H9 (cell line): ENCODE data around the gene PRKCZ. TPM values are rescaled to one million over a fixed set of nuclear protein-coding genes. Genes with fewer than 3 reads are reported as not detected.

Experiments used
- DNase-seq: peaks from one replicate; pipeline ENCODE4 v3.0.0-alpha.2; 2017
- H2AFZ ChIP-seq: one replicate; pipeline ENCODE4 v1.6.1; 2013; ENCODE audit warnings: mild to moderate bottlenecking, low read length, control low read depth, moderate library complexity
- H2AK5ac ChIP-seq: 2 replicates; pipeline ENCODE4 v1.6.1; 2013; ENCODE audit warnings: low read length, control low read depth, mixed read lengths; ENCODE audit not compliant: insufficient read length
- H2BK120ac ChIP-seq: one replicate; pipeline ENCODE4 v1.6.1; 2013; ENCODE audit warnings: low read depth, mild to moderate bottlenecking, low read length, control low read depth, inconsistent platforms; ENCODE audit not compliant: poor library complexity, severe bottlenecking
- H2BK12ac ChIP-seq: 2 replicates; pipeline ENCODE4 v1.6.1; 2013; ENCODE audit warnings: low read length, control low read depth, mixed read lengths, low read depth; ENCODE audit not compliant: insufficient read length
- H2BK15ac ChIP-seq: 2 replicates; pipeline ENCODE4 v1.6.1; 2013; ENCODE audit warnings: low read depth, low read length, control low read depth
- H2BK20ac ChIP-seq: one replicate; pipeline ENCODE4 v1.6.1; 2013; ENCODE audit warnings: low read depth, mild to moderate bottlenecking, low read length, control low read depth, inconsistent platforms; ENCODE audit not compliant: poor library complexity, severe bottlenecking
- H2BK5ac ChIP-seq: 2 replicates; pipeline ENCODE4 v1.6.1; 2013; ENCODE audit warnings: low read length, control low read depth, mixed read lengths; ENCODE audit not compliant: insufficient read length
- H3K14ac ChIP-seq: 2 replicates; pipeline ENCODE4 v1.6.1; 2013; ENCODE audit warnings: low read length, control low read depth; ENCODE audit not compliant: insufficient read depth
- H3K18ac ChIP-seq: 2 replicates; pipeline ENCODE4 v1.6.1; 2013; ENCODE audit warnings: low read depth, mild to moderate bottlenecking, mixed read lengths, low read length, control low read depth; ENCODE audit not compliant: insufficient read length
- H3K23ac ChIP-seq: 2 replicates; pipeline ENCODE4 v1.6.1; 2013; ENCODE audit warnings: low read length, control low read depth, mixed read lengths, low read depth; ENCODE audit not compliant: insufficient read length
- H3K23me2 ChIP-seq: 2 replicates; pipeline ENCODE4 v1.6.1; 2013; ENCODE audit warnings: low read depth, mild to moderate bottlenecking, mixed read lengths, low read length, control low read depth; ENCODE audit not compliant: insufficient read length, poor library complexity, severe bottlenecking
- H3K27ac ChIP-seq: 2 replicates; pipeline ENCODE4 v1.5.1; 2013; ENCODE audit warnings: low read length, control low read depth, mixed read lengths, low read depth; ENCODE audit not compliant: insufficient read length
- H3K27me3 ChIP-seq: 2 replicates; pipeline ENCODE4 v1.6.1; 2013; ENCODE audit warnings: low read length, control low read depth, inconsistent platforms; ENCODE audit not compliant: insufficient read depth
- H3K4ac ChIP-seq: 2 replicates; pipeline ENCODE4 v1.6.1; 2013; ENCODE audit warnings: low read depth, mild to moderate bottlenecking, control low read depth, inconsistent platforms, low read length, moderate library complexity
- H3K4me1 ChIP-seq: 2 replicates; pipeline ENCODE4 v1.6.1; 2013; ENCODE audit warnings: low read length, control low read depth, inconsistent platforms; ENCODE audit not compliant: insufficient read depth
- H3K4me2 ChIP-seq: 2 replicates; pipeline ENCODE4 v1.6.1; 2013; ENCODE audit warnings: low read length, control low read depth, mixed read lengths; ENCODE audit not compliant: insufficient read length, insufficient read depth
- H3K56ac ChIP-seq: 2 replicates; pipeline ENCODE4 v1.6.1; 2013; ENCODE audit warnings: low read depth, mild to moderate bottlenecking, mixed read lengths, low read length, control low read depth; ENCODE audit not compliant: insufficient read length
- H3K79me1 ChIP-seq: 2 replicates; pipeline ENCODE4 v1.6.1; 2013; ENCODE audit warnings: low read depth, mild to moderate bottlenecking, moderate library complexity, low read length, control low read depth, inconsistent platforms; ENCODE audit not compliant: insufficient read depth, poor library complexity, severe bottlenecking
- H3K79me2 ChIP-seq: 2 replicates; pipeline ENCODE4 v1.6.1; 2013; ENCODE audit warnings: low read length, control low read depth, inconsistent platforms; ENCODE audit not compliant: insufficient read depth
- H3K9ac ChIP-seq: 2 replicates; pipeline ENCODE4 v1.6.1; 2013; ENCODE audit warnings: low read length, control low read depth, mixed read lengths; ENCODE audit not compliant: insufficient read length; ENCODE audit errors: extremely low read depth
- H3K9me3 ChIP-seq: one replicate; pipeline ENCODE4 v1.6.1; 2013; ENCODE audit warnings: low read depth, low read length, inconsistent platforms; ENCODE audit not compliant: control insufficient read depth
- H3T11ph ChIP-seq: one replicate; pipeline ENCODE4 v1.6.1; 2013; ENCODE audit warnings: mild to moderate bottlenecking, low read length, control low read depth, inconsistent platforms
- H4K20me1 ChIP-seq: one replicate; pipeline ENCODE4 v1.6.1; 2013; ENCODE audit not compliant: control insufficient read depth, insufficient read length, insufficient read depth
- H4K5ac ChIP-seq: 2 replicates; pipeline ENCODE4 v1.6.1; 2013; ENCODE audit warnings: low read depth, mild to moderate bottlenecking, mixed read lengths, low read length, control low read depth; ENCODE audit not compliant: insufficient read length
- H4K8ac ChIP-seq: replicated peaks from 2 replicates; pipeline ENCODE4 v1.6.1; 2013; ENCODE audit warnings: low read length, control low read depth, mixed read lengths, low read depth; ENCODE audit not compliant: insufficient read length
- H4K91ac ChIP-seq: 2 replicates; pipeline ENCODE4 v1.6.1; 2013; ENCODE audit warnings: low read depth, mild to moderate bottlenecking, moderate library complexity, mixed read lengths, low read length, control low read depth; ENCODE audit not compliant: insufficient read length
- H3K27ac Mint-ChIP-seq, 3 experiments: 2 replicates in 2 of 3; 3 replicates in 1 of 3; pipeline ENCODE4 v1.8.0; 2020 to 2021; ENCODE audit warnings: mixed read lengths in 3 of 3, mild to moderate bottlenecking in 1 of 3, moderate library complexity in 1 of 3
- H3K27me3 Mint-ChIP-seq: 2 replicates; pipeline ENCODE4 v1.8.0; 2021; ENCODE audit warnings: low read depth, mild to moderate bottlenecking, moderate library complexity, mixed read lengths
- H3K36me3 Mint-ChIP-seq, 3 experiments: 2 replicates in 2 of 3; 3 replicates in 1 of 3; pipeline ENCODE4 v1.8.0; 2020 to 2021; ENCODE audit warnings: low read depth in 3 of 3, mixed read lengths in 3 of 3; ENCODE audit not compliant: insufficient read depth in 1 of 3
- H3K4me1 Mint-ChIP-seq, 2 experiments: 2 replicates each; pipeline ENCODE4 v1.8.0; 2020; ENCODE audit warnings: mixed read lengths in 2 of 2
- H3K4me3 Mint-ChIP-seq, 2 experiments: 2 replicates in 1 of 2; 3 replicates in 1 of 2; pipeline ENCODE4 v1.8.0; 2020 to 2021; ENCODE audit warnings: mild to moderate bottlenecking in 2 of 2, mixed read lengths in 2 of 2, moderate library complexity in 1 of 2
- H3K9me3 Mint-ChIP-seq, 2 experiments: 2 replicates in 1 of 2; 3 replicates in 1 of 2; pipeline ENCODE4 v1.8.0; 2020; ENCODE audit warnings: mild to moderate bottlenecking in 2 of 2, mixed read lengths in 2 of 2, moderate library complexity in 1 of 2
- CTCF ChIP-seq: fragments of 200-600 bp; sonication (generic); conservative IDR thresholded peaks from 3 replicates; pipeline ENCODE4 v1.8.0; 2021; ENCODE audit warnings: antibody characterized with exemption, mild to moderate bottlenecking
- WGBS: extraction: QIAGEN DNeasy Blood & Tissue Kit; methylation state at CpG from one replicate; pipeline ENCODE4 v1.1.7; 2013; ENCODE audit warnings: missing lambda C conversion rate, low lambda C conversion rate, mixed read lengths; ENCODE audit not compliant: insufficient read length; ENCODE audit errors: extremely low coverage; 5-methylcytosine and 5-hydroxymethylcytosine counted together
- total RNA-seq: library from RNA; stranded (reverse); gene quantifications from 2 replicates; pipeline ENCODE4 v1.2.1, GENCODE V29; 2021

Gene PRKCZ
- total RNA-seq, 1 experiment from 2014 or later, result 48.4 TPM

GRCh38 chr1:2090216-2090890, 40.1 kb downstream of the PRKCZ start:
- Histone ChIP-seq H3K56ac (no peak overlapping the region), H2BK12ac (no peak overlapping the region), H3T11ph (no peak overlapping the region), H3K23ac (no peak overlapping the region), H2AK5ac (no peak overlapping the region), H2AFZ (no peak overlapping the region), H3K4ac (no peak overlapping the region), H4K20me1 (no peaks in the 10 kb centered on the region), H4K5ac (no peak overlapping the region), H3K18ac (no peak overlapping the region), H3K4me1 (no peaks in the 10 kb centered on the region), H3K9ac (no peak overlapping the region), H4K91ac (no peak overlapping the region), H3K79me1 (no peaks in the 10 kb centered on the region), H3K79me2 (no peaks in the 10 kb centered on the region), H3K27ac (no peak overlapping the region), H4K8ac (no peak overlapping the region), H3K4me2 (no peak overlapping the region), H2BK20ac (no peak overlapping the region), H3K23me2 (no peaks in the 10 kb centered on the region), H2BK15ac (no peak overlapping the region), H3K27me3 (no peaks in the 10 kb centered on the region), H2BK120ac (no peak overlapping the region), H3K9me3 (no peaks in the 10 kb centered on the region), H3K14ac (no peak overlapping the region), H2BK5ac (no peak overlapping the region)
- peaks cover 0 to 3% (median 0%) of the 10 kb centered on the region in 3 experiments; a peak in 2 of 7 replicates for H3K36me3 Mint-ChIP-seq
- WGBS, result no CpG with 5 or more reads among the region's 22 CpGs
- no peak overlapping the region for H3K27ac Mint-ChIP-seq
- H3K27me3 Mint-ChIP-seq, result no peaks in the 10 kb centered on the region
- no peak for DNase-seq
- no peak overlapping the region for H3K4me3 Mint-ChIP-seq
- no peak for TF ChIP-seq CTCF
- H3K4me1 Mint-ChIP-seq, result peaks cover 10 to 29% of the 10 kb centered on the region in 2 experiments
- H3K9me3 Mint-ChIP-seq, result no peaks in the 10 kb centered on the region
